Endothelial cell (in vitro differentiated cells): ENCODE data around the gene SEMA3E. TPM values are rescaled to one million over a fixed set of nuclear protein-coding genes. Genes with fewer than 3 reads are reported as not detected.

Experiments used
- DNase-seq: peaks from one replicate; pipeline ENCODE4 v3.0.0; 2021; ENCODE audit warnings: low spot score
- H3K27ac Mint-ChIP-seq: one replicate; pipeline ENCODE4 v1.8.0; 2021; ENCODE audit warnings: mixed read lengths, inconsistent platforms; ENCODE audit not compliant: unreplicated experiment
- H3K27me3 Mint-ChIP-seq: one replicate; pipeline ENCODE4 v1.8.0; 2021; ENCODE audit warnings: mild to moderate bottlenecking, moderate library complexity, mixed read lengths, inconsistent platforms; ENCODE audit not compliant: unreplicated experiment
- H3K36me3 Mint-ChIP-seq: one replicate; pipeline ENCODE4 v1.8.0; 2021; ENCODE audit warnings: mild to moderate bottlenecking, low read depth, mixed read lengths, inconsistent platforms; ENCODE audit not compliant: unreplicated experiment
- H3K4me1 Mint-ChIP-seq: one replicate; pipeline ENCODE4 v1.8.0; 2021; ENCODE audit warnings: mild to moderate bottlenecking, mixed read lengths, inconsistent platforms; ENCODE audit not compliant: unreplicated experiment
- H3K4me3 Mint-ChIP-seq: one replicate; pipeline ENCODE4 v1.8.0; 2021; ENCODE audit warnings: mild to moderate bottlenecking, mixed read lengths, inconsistent platforms; ENCODE audit not compliant: unreplicated experiment
- H3K9me3 Mint-ChIP-seq: one replicate; pipeline ENCODE4 v1.8.0; 2021; ENCODE audit warnings: mixed read lengths, inconsistent platforms; ENCODE audit not compliant: unreplicated experiment
- CTCF ChIP-seq: fragments of 200-600 bp; sonication (generic); IDR thresholded peaks from one replicate; pipeline ENCODE4 v1.5.0; 2021; ENCODE audit warnings: antibody characterized with exemption; ENCODE audit not compliant: unreplicated experiment
- total RNA-seq: library from RNA; stranded (reverse); fragmentation: NEBNext Ultra II Directional; extraction: Animal tissue kit (Norgen Biotek cat#: 25700); gene quantifications from one replicate; pipeline ENCODE4 v1.2.1, GENCODE V29; 2021; ENCODE audit not compliant: unreplicated experiment

SEMA3E gene
- total RNA-seq, 1 donor from 2014 or later = 0.62 TPM

GRCh38 chr7:83629117-83629880 is 19.6 kb downstream of the SEMA3E start:
- no peak for DNase-seq
- Mint-ChIP-seq H3K36me3 (no peaks in the 10 kb centered on the region), H3K27me3 (peaks cover 4% of the 10 kb centered on the region), H3K9me3 (no peaks in the 10 kb centered on the region), H3K4me1 (no peaks in the 10 kb centered on the region), H3K4me3 (no peak overlapping the region), H3K27ac (no peak overlapping the region)
- no peak for TF ChIP-seq CTCF

GRCh38 chr7:83617858-83618257 is 31.1 kb downstream of the SEMA3E start:
- DNase-seq = no peak
- H3K9me3 Mint-ChIP-seq = no peaks in the 10 kb centered on the region
- H3K4me3 Mint-ChIP-seq = no peak overlapping the region
- no peak overlapping the region for H3K27ac Mint-ChIP-seq
- no peak for TF ChIP-seq CTCF
- no peaks in the 10 kb centered on the region for H3K36me3 Mint-ChIP-seq
- H3K4me1 Mint-ChIP-seq = peaks cover 4% of the 10 kb centered on the region
- H3K27me3 Mint-ChIP-seq = no peaks in the 10 kb centered on the region

GRCh38 chr7:83614112-83614511 is 34.8 kb downstream of the SEMA3E start:
- H3K4me3 Mint-ChIP-seq = no peak overlapping the region
- H3K27ac Mint-ChIP-seq = no peak overlapping the region
- no peaks in the 10 kb centered on the region for H3K9me3 Mint-ChIP-seq
- no peaks in the 10 kb centered on the region for H3K36me3 Mint-ChIP-seq
- peaks cover 4% of the 10 kb centered on the region for H3K4me1 Mint-ChIP-seq
- no peaks in the 10 kb centered on the region for H3K27me3 Mint-ChIP-seq
- DNase-seq = no peak
- TF ChIP-seq CTCF = no peak

GRCh38 chr7:83613232-83613631 is 35.7 kb downstream of the SEMA3E start:
- Mint-ChIP-seq H3K9me3 (no peaks in the 10 kb centered on the region), H3K36me3 (no peaks in the 10 kb centered on the region), H3K27ac (no peak overlapping the region), H3K4me3 (no peak overlapping the region), H3K27me3 (no peaks in the 10 kb centered on the region), H3K4me1 (peaks cover 4% of the 10 kb centered on the region)
- no peak for DNase-seq
- TF ChIP-seq CTCF = no peak

- TF ChIP-seq CTCF = no peak
- DNase-seq = no peak
- no peak overlapping the region for H3K4me3 Mint-ChIP-seq
- H3K4me1 Mint-ChIP-seq = peaks cover 4% of the 10 kb centered on the region
- no peaks in the 10 kb centered on the region for H3K27me3 Mint-ChIP-seq
- no peaks in the 10 kb centered on the region for H3K36me3 Mint-ChIP-seq
- H3K27ac Mint-ChIP-seq = no peak overlapping the region
- no peaks in the 10 kb centered on the region for H3K9me3 Mint-ChIP-seq
These were observed 37.2 kb downstream of the SEMA3E start for GRCh38 chr7:83611776-83612175.
